DMS114 treated with DMSO at 0.1 percent for 48 hours (cell line): ENCODE results near the gene PLSCR2.
"Not testable (repeated sequence)": the region's sequence is repeated elsewhere in the genome, so short reads cannot be mapped to it uniquely, and the experiment has no call there.

Experiments used
- DNase-seq: peaks from one replicate; lab custom pipeline; 2025; ENCODE audit not compliant: unreplicated experiment; lab: John Stamatoyannopoulos, UW

The PLSCR2 gene

GRCh38 chr3:146491303-146491702 is 21.9 kb upstream of the PLSCR2 start:
- DNase-seq, result no peak

GRCh38 chr3:146485297-146485696 is 15.9 kb upstream of the PLSCR2 start:
- DNase-seq, result no peak

- no peak for DNase-seq
Measured at GRCh38 chr3:146476094-146476740, 6.9 kb upstream of the PLSCR2 start.

GRCh38 chr3:146474976-146475375 is 5.6 kb upstream of the PLSCR2 start:
- DNase-seq, result not testable (repeated sequence)

DNA sequence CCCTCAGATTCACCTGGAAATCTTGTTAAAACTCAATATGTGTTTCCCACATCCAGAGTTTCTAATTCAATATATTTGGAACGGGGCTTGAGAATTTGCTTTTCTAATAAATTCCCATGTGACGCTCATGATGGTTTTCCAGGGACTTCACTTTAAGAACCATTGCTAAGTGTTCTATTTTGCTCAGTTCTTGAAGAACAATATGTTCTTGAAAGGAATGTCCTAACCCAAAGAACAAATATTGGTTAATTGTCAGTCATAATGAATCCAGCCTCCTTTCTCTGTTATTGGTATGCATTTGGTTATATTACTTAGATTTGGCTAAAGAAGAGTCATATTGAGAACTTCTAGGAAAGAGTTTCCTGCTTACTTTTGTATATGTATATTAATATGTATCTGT is 4.4 kb upstream of the PLSCR2 start:
- no peak for DNase-seq

DNA sequence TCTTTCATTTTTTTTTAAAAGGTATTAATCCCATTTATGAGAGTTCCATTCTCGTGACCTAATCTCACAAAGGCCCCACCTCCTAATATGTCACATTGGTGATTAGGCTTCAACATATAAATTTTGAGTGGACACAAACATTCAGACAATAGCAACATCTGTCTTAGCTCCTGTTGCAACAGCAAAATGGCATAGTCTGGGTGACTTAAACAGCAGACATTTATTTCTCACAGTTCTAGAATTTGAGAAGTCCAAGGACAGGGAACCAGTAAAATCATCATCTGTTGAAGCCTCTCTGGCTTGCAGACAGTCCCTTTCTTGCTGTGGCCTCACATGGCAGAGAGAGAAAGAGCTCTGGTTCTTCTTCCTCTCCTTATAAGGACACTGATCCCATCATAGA is 3.2 kb upstream of the PLSCR2 start:
- DNase-seq, result no peak

GRCh38 chr3:146471012-146471411 is 1.7 kb upstream of the PLSCR2 start:
- DNase-seq, result no peak

DNA sequence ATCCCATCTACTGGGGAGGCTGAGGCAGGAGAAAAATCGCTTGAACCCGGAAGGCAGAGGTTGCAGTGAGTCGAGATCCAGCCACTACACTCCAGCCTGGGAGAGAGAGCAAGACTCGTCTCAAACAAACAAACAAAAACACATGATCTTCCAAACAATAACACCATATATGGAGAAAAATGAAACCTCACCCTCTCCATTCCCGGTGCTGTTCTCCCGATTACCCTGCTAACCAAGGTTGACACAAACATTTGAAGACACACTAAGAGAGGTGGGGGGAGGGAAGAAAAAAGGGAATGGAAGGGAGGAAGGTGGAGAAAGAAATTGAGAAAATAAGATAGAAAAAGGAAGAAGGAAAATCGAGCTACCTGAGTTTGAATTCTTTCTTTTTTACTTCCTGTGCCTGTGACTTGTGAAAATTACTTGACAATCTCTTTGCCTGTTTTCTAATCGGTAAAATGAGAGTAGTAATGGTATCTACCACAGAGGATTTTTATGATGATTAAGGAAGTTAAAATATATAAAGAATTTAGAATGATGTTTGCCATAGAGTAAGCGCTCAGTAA is 1.1 kb upstream of the PLSCR2 start:
- DNase-seq, result no peak

- no peak for DNase-seq
Measured at GRCh38 chr3:146468671-146469149, 651 bp downstream of the PLSCR2 start.

- no peak for DNase-seq
Measured at GRCh38 chr3:146468234-146468633, 1.1 kb downstream of the PLSCR2 start.

DNA sequence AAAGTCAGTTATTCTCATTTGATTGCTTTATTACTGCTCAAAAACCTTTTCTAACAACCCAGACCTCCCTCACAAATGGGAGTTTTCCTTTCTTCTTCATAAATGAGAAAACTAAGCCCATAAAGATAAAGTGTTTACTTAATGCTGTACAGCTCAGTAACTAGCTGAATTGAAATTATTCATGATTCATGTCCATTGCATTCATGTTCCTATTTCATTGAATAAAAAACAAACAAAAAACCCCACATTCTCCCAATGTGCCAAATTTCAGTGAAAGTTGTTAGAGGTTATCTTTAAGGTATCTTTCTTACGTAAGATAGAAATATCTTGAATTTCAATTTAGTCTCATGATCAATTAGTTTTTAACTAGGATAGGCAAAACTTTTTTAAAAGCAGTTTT is 2.8 kb downstream of the PLSCR2 start:
- no peak for DNase-seq

- DNase-seq, result no peak
Measured at GRCh38 chr3:146465693-146466465, 3.5 kb downstream of the PLSCR2 start.

- no peak for DNase-seq
Measured at GRCh38 chr3:146464783-146465182, 4.6 kb downstream of the PLSCR2 start.

GRCh38 chr3:146464005-146464595 is 5.3 kb downstream of the PLSCR2 start:
- no peak for DNase-seq

GRCh38 chr3:146454796-146455195 is 14.6 kb downstream of the PLSCR2 start:
- no peak for DNase-seq

GRCh38 chr3:146449613-146450012 is 19.7 kb downstream of the PLSCR2 start:
- no peak for DNase-seq

DNA sequence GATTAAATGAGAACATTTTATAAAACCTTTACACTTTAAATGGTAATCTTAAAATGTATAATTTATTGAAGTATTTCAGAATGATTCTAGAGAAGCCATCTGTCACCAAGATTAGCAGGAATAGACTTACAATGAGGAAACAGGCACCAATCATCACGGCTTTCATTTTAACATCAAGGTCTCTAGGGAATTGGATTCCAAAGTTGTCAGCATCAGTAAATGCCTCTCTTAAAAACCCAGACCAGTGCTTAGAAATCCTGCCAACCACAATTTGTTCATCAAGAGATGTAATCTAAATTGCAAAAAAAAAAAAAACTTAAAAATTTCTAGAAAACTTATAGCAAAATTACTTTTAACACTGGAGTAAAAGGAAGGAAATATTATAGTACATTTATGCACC is 20.3 kb downstream of the PLSCR2 start:
- DNase-seq, result no peak

DNA sequence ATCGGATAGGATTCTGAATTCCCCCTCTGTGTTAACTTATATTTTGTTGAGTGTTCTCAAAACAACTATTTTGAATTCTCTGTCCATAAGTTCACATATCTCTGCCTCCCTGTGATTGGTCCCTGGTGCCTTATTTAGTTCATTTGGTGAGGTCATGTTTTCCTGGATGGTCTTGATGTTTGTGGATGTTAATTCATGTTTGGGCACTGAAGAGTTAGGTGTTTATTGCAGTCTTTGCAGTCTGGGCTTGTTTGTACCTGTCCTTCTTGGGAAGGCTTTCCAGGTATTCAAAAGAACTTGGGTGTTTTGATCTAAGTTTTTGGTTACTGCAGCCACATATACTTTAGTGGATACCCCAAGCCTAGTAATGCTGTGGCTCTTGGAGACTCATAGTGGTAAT is 23.3 kb downstream of the PLSCR2 start:
- no peak for DNase-seq

- DNase-seq, result not testable (repeated sequence)
Measured at GRCh38 chr3:146440310-146440709, 29.1 kb downstream of the PLSCR2 start.

- no peak for DNase-seq
Measured at GRCh38 chr3:146432066-146432465, 37.3 kb downstream of the PLSCR2 start.

- DNase-seq, result no peak
Measured at GRCh38 chr3:146431240-146431639, 38.1 kb downstream of the PLSCR2 start.

DNA sequence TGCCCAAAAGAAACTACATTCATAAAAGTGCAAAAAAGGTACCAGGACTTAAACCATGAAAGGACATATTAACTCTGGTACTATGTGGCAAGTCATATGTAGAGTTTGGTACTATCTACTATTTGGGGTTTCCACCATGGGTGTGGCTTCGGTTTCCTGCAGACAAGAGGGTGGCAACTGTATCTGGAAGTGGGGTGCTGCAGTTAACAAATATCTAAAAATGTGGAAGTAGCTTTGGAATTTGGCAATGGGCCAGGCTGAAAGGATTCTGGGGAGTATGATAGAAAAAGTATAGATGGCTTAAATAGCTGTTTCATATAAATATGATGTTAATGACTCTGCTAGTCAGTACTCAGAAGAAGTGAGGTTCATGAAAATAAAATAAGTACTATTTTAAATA is 44.0 kb downstream of the PLSCR2 start:
- DNase-seq, result no peak
